Measurements from ENCODE around the gene GPR4. TPM values are rescaled to one million over a fixed set of nuclear protein-coding genes. Genes with fewer than 3 reads are reported as not detected.

Gene GPR4
- total RNA-seq, 1 experiment from 2014 or later = not detected

DNA sequence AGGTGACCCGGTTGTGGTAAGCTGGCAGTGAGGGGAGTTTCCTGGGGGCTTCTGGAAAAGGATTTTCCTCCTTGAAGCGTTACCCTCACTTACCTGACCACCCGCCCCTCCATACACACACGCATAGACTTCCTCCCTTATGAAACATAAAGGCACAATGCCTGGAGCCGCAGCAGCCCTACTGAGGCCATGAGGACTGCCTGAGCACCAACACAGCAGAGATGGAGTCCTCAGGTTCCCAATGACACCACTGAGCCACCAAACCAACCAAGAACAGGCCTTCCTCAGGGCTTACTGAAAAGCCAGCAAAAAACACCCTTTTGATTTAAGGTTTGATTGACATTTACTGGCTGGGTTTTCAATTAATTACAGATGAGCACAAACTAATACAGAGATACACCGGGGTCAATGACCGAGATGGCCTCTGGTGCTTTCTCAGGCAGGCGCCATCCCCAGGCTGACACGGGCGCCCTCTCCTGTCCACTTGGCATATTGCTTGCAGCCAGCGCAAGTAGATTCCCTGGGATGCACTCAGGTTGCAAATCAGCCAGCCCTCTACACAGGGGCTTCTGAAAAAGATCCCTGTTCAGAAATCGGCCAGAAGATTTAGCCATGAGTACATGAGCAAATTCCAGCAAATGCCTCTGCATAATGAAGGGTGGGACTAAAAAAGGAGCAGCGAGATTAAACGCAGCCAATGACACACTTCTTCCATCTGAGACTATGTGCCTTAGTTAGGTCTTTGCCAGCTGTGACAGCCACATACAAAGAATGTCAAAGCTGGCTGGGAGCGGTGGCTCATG lies 32.2 kb downstream of the GPR4 start:
- no peaks in the 10 kb centered on the region for H3K9me3 Mint-ChIP-seq (ENCODE audit: unreplicated experiment)
- DNase-seq (ENCODE audit: unreplicated experiment) = peak; percentile 63
- intact Hi-C loops (cut with micrococcal nuclease) = loop anchor here (1.0 to 5.0 kb wide), 4 partner anchors 47 to 77 kb away; partner anchors contain the start of gene VASP
- no peak overlapping the region for H3K4me3 Mint-ChIP-seq (ENCODE audit: unreplicated experiment)
- BruUV-seq (replicated peaks) = no TSS peak
- ChIA-PET POLR2A (interaction anchor here (0.7 to 2.2 kb wide), 4 partner anchors 8 to 26 kb away, joined by 3 to 11 read pairs (median 6); no protein-coding TSS in a partner anchor), CTCF (interaction anchor here (0.5 to 2.1 kb wide), 12 partner anchors 10 to 78 kb away, joined by 3 to 14 read pairs (median 4); partner anchors contain the start of gene VASP)
- no peaks in the 10 kb centered on the region for H3K36me3 Mint-ChIP-seq (ENCODE audit: insufficient read depth, unreplicated experiment)
- TF ChIP-seq, protein P1, sequence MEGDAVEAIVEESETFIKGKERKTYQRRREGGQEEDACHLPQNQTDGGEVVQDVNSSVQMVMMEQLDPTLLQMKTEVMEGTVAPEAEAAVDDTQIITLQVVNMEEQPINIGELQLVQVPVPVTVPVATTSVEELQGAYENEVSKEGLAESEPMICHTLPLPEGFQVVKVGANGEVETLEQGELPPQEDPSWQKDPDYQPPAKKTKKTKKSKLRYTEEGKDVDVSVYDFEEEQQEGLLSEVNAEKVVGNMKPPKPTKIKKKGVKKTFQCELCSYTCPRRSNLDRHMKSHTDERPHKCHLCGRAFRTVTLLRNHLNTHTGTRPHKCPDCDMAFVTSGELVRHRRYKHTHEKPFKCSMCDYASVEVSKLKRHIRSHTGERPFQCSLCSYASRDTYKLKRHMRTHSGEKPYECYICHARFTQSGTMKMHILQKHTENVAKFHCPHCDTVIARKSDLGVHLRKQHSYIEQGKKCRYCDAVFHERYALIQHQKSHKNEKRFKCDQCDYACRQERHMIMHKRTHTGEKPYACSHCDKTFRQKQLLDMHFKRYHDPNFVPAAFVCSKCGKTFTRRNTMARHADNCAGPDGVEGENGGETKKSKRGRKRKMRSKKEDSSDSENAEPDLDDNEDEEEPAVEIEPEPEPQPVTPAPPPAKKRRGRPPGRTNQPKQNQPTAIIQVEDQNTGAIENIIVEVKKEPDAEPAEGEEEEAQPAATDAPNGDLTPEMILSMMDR (IDR thresholded peaks at IDR 0.05; ENCODE audit: unreplicated experiment) = peak; percentile 77
- peak overlapping the region; percentile 75 for H3K27ac Mint-ChIP-seq (ENCODE audit: low read depth, unreplicated experiment)
- H3K27me3 Mint-ChIP-seq (ENCODE audit: insufficient read depth, unreplicated experiment) = no peaks in the 10 kb centered on the region
- peaks cover 25% of the 10 kb centered on the region for H3K4me1 Mint-ChIP-seq (ENCODE audit: insufficient read depth, unreplicated experiment)

GRCh38 chr19:45568732-45569131 lies 33.3 kb downstream of the GPR4 start:
- Mint-ChIP-seq H3K27ac (ENCODE audit: low read depth, unreplicated experiment) (peak overlapping the region; percentile 78), H3K9me3 (ENCODE audit: unreplicated experiment) (no peaks in the 10 kb centered on the region), H3K36me3 (ENCODE audit: insufficient read depth, unreplicated experiment) (no peaks in the 10 kb centered on the region), H3K27me3 (ENCODE audit: insufficient read depth, unreplicated experiment) (no peaks in the 10 kb centered on the region), H3K4me3 (ENCODE audit: unreplicated experiment) (no peak overlapping the region), H3K4me1 (ENCODE audit: insufficient read depth, unreplicated experiment) (peaks cover 25% of the 10 kb centered on the region)
- TF ChIP-seq, protein P1 (IDR thresholded peaks at IDR 0.05; ENCODE audit: unreplicated experiment) = no peak
- intact Hi-C loops (cut with micrococcal nuclease) = loop anchor here (5.0 kb wide), 1 partner anchor 61 kb away; the partner anchor contains the start of gene VASP
- peak; percentile 88 for DNase-seq (ENCODE audit: unreplicated experiment)
- POLR2A ChIA-PET = interaction anchor here (1.7 to 2.2 kb wide), 2 partner anchors 9 to 25 kb away, joined by 5 to 11 read pairs; no protein-coding TSS in a partner anchor
- CTCF ChIA-PET = interaction anchor here (1.3 to 1.6 kb wide), 2 partner anchors 10 to 48 kb away, joined by 4 to 6 read pairs; no protein-coding TSS in a partner anchor
- no TSS peak for BruUV-seq (replicated peaks)

- Mint-ChIP-seq H3K9me3 (ENCODE audit: unreplicated experiment) (no peaks in the 10 kb centered on the region), H3K27me3 (ENCODE audit: insufficient read depth, unreplicated experiment) (no peaks in the 10 kb centered on the region), H3K4me3 (ENCODE audit: unreplicated experiment) (no peak overlapping the region), H3K36me3 (ENCODE audit: insufficient read depth, unreplicated experiment) (no peaks in the 10 kb centered on the region), H3K27ac (ENCODE audit: low read depth, unreplicated experiment) (peak overlapping the region; percentile 41), H3K4me1 (ENCODE audit: insufficient read depth, unreplicated experiment) (peaks cover 25% of the 10 kb centered on the region)
- BruUV-seq (replicated peaks) = no TSS peak
- ChIA-PET CTCF (interaction anchor here (0.6 to 1.6 kb wide), 4 partner anchors 9 to 714 kb away, joined by 3 to 6 read pairs (median 3); no protein-coding TSS in a partner anchor), POLR2A (interaction anchor here (1.3 to 2.2 kb wide), 2 partner anchors 10 to 20 kb away, joined by 3 to 11 read pairs; no protein-coding TSS in a partner anchor)
- intact Hi-C loops (cut with micrococcal nuclease) = loop anchor here (5.0 kb wide), 1 partner anchor 60 kb away; the partner anchor contains the start of gene VASP
- TF ChIP-seq, protein P1 (IDR thresholded peaks at IDR 0.05; ENCODE audit: unreplicated experiment) = no peak
- no peak for DNase-seq (ENCODE audit: unreplicated experiment)
These were observed 34.4 kb downstream of the GPR4 start for GRCh38 chr19:45567609-45568008.

DNA sequence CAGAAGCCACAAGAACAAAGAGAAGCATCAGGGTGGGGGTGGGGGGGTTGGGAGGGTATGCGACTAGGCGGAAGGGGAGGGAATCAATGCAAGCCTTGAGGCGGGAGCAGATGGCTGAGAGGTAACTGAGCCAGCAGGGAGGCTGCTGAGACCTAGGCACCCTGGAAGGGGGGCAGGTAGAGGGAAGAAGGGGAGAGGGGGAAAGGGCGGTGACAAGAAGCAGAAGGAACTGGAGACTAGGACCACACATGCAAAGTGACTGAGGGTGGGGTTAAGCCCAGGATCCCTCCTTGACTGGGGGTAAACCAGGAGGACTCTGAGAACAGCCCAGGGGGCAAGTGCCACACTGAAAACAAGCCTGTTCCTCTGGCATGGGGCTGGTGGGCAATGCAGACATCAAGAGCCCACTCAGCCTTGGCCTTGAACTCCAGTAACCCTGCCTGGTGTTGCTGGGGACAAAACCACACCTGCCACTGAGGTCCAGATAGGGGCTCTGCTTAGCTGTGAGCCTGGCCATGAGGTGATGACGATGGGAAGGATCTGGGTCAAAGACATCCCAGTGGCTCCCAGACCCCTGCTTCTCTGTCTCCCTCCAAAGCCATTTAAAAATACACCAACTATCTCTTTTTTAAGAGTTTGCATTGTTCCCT lies 37.8 kb downstream of the GPR4 start:
- H3K9me3 Mint-ChIP-seq (ENCODE audit: unreplicated experiment) = no peaks in the 10 kb centered on the region
- no peaks in the 10 kb centered on the region for H3K27me3 Mint-ChIP-seq (ENCODE audit: insufficient read depth, unreplicated experiment)
- H3K4me1 Mint-ChIP-seq (ENCODE audit: insufficient read depth, unreplicated experiment) = peaks cover 15% of the 10 kb centered on the region
- TF ChIP-seq, protein P1 (IDR thresholded peaks at IDR 0.05; ENCODE audit: unreplicated experiment) = no peak
- DNase-seq (ENCODE audit: unreplicated experiment) = no peak
- peaks cover 8% of the 10 kb centered on the region for H3K36me3 Mint-ChIP-seq (ENCODE audit: insufficient read depth, unreplicated experiment)
- no TSS peak for BruUV-seq (replicated peaks)
- ChIA-PET CTCF (interaction anchor here (0.7 kb wide), 1 partner anchor 13 kb away, joined by 3 read pairs; no protein-coding TSS in a partner anchor), POLR2A (no interaction called here)
- no peak overlapping the region for H3K4me3 Mint-ChIP-seq (ENCODE audit: unreplicated experiment)
- intact Hi-C loops (cut with micrococcal nuclease) = no loop called here
- H3K27ac Mint-ChIP-seq (ENCODE audit: low read depth, unreplicated experiment) = no peak overlapping the region

All from MCF 10A (cell line).